Colonic mucosa (tissue), 4 donors: ENCODE results near the gene TTLL11. TPM values are rescaled to one million over a fixed set of nuclear protein-coding genes. Genes with fewer than 3 reads are reported as not detected.

Source experiments
- DNase-seq: peaks from one replicate; pipeline ENCODE4 v3.0.0-alpha.2; 2020
- H3K27ac ChIP-seq: fragments of 200-600 bp; one replicate; pipeline ENCODE4 v1.8.0; 2021
- H3K27me3 ChIP-seq: fragments of 200-600 bp; one replicate; pipeline ENCODE4 v1.8.0; 2021
- H3K36me3 ChIP-seq: fragments of 200-600 bp; one replicate; pipeline ENCODE4 v1.8.0; 2021
- H3K4me1 ChIP-seq: fragments of 200-600 bp; one replicate; pipeline ENCODE4 v1.8.0; 2021; ENCODE audit warnings: mild to moderate bottlenecking
- H3K4me3 ChIP-seq: fragments of 200-600 bp; one replicate; pipeline ENCODE4 v1.8.0; 2021
- H3K9ac ChIP-seq, 2 donors: one replicate each; pipeline ENCODE4 v1.7.0; 2013; ENCODE audit warnings: control low read depth in 2 of 2, low read depth in 2 of 2, low read length in 2 of 2
- H3K9me3 ChIP-seq: fragments of 200-600 bp; one replicate; pipeline ENCODE4 v1.8.0; 2021
- CTCF ChIP-seq: fragments of 200-600 bp; IDR thresholded peaks from one replicate; pipeline ENCODE4 v1.8.0; 2022; ENCODE audit warnings: antibody characterized with exemption, mild to moderate bottlenecking
- intact Hi-C: fragments of 100-400 bp; cut with DNase I; formaldehyde crosslinking; loops from one replicate; pipeline ENCODE4 v1.14.1; 2022
- total RNA-seq, 2 donors: library from RNA; stranded (reverse); fragmentation: NEBNext Ultra II Directional in 1 of 2; extraction: Animal tissue kit (Norgen Biotek cat#: 25700) in 1 of 2; gene quantifications; one replicate each; pipeline ENCODE4 v1.2.1, GENCODE V29; 2021
- donor health status: healthy.
- donor health status: DM: no; HTN: no; CAD: no.
- donor health status: DM: no; HTN: no; CAD: no.

Gene TTLL11
- total RNA-seq, 2 donors from 2014 or later: 5.1 to 5.5 TPM

GRCh38 chr9:121885345-121885901 is 207.7 kb downstream of the TTLL11 start:
- no peak for TF ChIP-seq CTCF
- Histone ChIP-seq H3K27ac (no peak overlapping the region), H3K4me3 (no peak overlapping the region), H3K9me3 (no peaks in the 10 kb centered on the region), H3K36me3 (no peaks in the 10 kb centered on the region), H3K27me3 (no peaks in the 10 kb centered on the region), H3K4me1 (no peaks in the 10 kb centered on the region), H3K9ac (no peak overlapping the region)
- DNase-seq: no peak
- intact Hi-C loops: no loop called here

DNA sequence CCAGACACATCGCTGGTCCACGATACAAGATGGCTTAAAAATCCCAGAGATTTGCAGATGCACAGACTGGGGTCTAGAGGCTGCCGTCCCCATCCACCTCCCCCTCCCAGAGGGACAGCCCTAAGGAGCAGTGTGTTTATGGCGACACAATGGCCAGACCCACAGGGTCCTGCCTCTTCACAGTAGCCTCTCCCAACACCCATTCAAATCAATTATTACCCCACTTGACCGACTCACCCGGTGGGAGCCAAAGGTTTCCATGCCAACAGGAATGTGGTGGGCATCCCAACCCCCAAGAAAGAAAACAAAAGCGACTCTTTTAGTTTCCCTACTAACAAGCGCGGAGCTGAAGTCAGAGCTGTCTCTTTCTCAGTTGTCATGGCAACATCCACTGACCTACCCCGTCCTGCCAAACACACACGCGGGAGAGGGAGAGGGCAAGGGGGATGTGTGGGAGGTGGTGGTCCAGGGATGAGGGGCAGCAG is 209.0 kb downstream of the TTLL11 start:
- no peak overlapping the region for H3K9ac ChIP-seq
- no peak overlapping the region for H3K4me3 ChIP-seq
- no peaks in the 10 kb centered on the region for H3K4me1 ChIP-seq
- TF ChIP-seq CTCF: no peak
- H3K36me3 ChIP-seq: no peaks in the 10 kb centered on the region
- intact Hi-C loops: no loop called here
- no peak overlapping the region for H3K27ac ChIP-seq
- no peaks in the 10 kb centered on the region for H3K27me3 ChIP-seq
- DNase-seq: no peak
- H3K9me3 ChIP-seq: no peaks in the 10 kb centered on the region

DNA sequence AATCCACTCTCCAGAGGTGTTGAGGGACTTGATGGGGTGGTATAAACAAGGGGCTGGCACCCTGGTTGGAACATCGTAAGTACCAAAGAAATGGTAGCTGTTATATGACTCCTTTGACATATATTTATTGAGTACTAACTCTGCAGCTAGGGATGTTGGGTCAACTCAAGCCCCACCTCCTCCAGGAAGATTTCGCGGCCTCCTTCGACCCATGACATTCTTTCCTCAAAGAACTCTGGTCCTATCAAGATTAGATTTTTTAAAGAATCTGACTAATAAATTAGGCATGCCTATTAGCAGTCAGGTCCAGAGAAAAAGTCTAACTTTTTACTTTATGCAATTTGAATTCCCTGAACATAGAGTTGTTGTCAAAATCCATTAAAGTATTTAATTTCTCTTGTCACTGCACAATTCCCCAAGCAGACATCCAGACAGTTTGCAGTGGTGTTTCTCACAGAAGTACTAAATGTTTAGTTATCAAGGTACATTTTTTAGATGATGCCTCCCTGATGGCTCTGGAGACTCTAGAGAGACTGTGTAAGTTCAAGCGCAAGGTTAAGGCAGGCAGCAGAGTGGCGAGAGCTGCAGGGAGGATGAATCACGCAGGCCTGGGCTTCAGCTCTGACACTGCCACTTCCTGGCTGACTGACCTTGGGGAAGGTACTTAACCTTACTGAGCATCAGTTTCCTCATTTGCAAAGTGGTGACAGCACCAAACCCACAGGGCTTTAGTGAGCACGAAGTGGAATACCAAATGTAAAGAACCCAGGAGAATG is 209.6 kb downstream of the TTLL11 start:
- Histone ChIP-seq H3K4me3 (no peak overlapping the region), H3K27ac (no peak overlapping the region), H3K9me3 (no peaks in the 10 kb centered on the region), H3K4me1 (no peaks in the 10 kb centered on the region), H3K9ac (no peak overlapping the region), H3K27me3 (no peaks in the 10 kb centered on the region), H3K36me3 (no peaks in the 10 kb centered on the region)
- TF ChIP-seq CTCF: no peak
- no peak for DNase-seq
- intact Hi-C loops: no loop called here

DNA sequence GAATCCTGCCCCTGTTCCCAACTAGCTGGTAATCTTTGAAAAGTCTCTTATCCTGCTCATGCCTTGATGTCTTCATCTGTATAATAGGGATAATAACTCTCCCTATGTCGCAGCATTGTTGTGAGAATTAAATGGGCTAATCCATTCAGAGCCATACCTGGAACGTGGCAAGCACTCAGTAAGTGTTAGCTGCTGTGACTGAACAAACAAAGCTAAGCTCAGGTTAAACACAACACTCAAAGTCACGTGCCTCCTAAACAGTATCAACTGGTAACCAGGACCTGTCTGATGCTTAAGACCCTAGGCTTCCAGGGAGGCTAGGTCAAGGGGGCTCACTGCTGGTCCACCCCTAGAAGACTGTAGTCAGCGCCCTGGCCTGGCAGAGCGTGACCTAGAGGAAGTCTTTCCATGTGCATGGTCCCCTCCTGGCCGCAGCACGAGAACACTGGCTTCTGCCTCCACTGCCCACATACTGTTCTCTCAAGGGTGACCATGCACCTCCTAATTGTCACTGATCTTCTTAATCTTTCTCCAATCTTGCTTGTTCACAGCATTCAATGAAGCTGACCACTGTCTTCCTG is 211.1 kb downstream of the TTLL11 start:
- intact Hi-C loops: no loop called here
- H3K4me1 ChIP-seq: no peaks in the 10 kb centered on the region
- no peaks in the 10 kb centered on the region for H3K9me3 ChIP-seq
- H3K27ac ChIP-seq: no peak overlapping the region
- no peak for TF ChIP-seq CTCF
- no peak overlapping the region for H3K4me3 ChIP-seq
- DNase-seq: no peak
- H3K27me3 ChIP-seq: no peaks in the 10 kb centered on the region
- no peak overlapping the region for H3K9ac ChIP-seq
- no peaks in the 10 kb centered on the region for H3K36me3 ChIP-seq

DNA sequence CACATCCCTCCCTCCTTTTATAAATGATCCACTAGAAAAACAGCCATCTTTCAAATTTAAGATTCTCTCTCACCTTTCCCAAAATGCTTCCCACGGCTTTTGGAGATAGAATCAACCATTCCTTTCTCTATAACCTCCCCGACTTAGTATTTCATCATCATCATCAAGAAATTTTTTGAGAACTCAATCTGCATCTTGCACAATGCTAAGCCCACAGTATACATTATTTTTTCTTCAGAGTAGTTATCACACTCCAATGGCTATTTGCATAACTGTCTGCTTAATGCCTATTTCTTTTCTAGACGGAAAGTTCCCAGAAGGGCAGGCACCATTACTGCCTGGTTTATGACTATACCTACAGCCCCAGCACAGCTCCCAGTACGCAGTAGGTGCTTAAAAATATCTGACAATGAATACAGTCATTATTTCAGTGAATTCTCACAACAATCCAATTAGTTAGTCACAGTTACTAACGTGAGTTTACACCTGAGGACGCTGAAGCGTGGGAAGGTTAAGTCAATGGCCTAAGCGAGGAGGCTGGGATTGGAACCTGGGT is 212.7 kb downstream of the TTLL11 start:
- no peak overlapping the region for H3K4me3 ChIP-seq
- DNase-seq: no peak
- no peak overlapping the region for H3K27ac ChIP-seq
- H3K27me3 ChIP-seq: no peaks in the 10 kb centered on the region
- no peak overlapping the region for H3K9ac ChIP-seq
- no peaks in the 10 kb centered on the region for H3K4me1 ChIP-seq
- no peaks in the 10 kb centered on the region for H3K36me3 ChIP-seq
- H3K9me3 ChIP-seq: no peaks in the 10 kb centered on the region
- no peak for TF ChIP-seq CTCF
- intact Hi-C loops: no loop called here
